GM21723 (cell line): ENCODE results near the gene RRBP1.

Experiments used
- ATAC-seq: cut with Tn5 transposase; IDR thresholded peaks from one replicate; pipeline ENCODE4 v1.9.1; 2021; ENCODE audit warnings: mild to moderate bottlenecking, moderate library complexity; ENCODE audit not compliant: unreplicated experiment

RRBP1 gene

GRCh38 chr20:17650301-17651128 lies 31.5 kb downstream of the RRBP1 start:
- ATAC-seq = no peak

GRCh38 chr20:17648791-17649730 lies 33.0 kb downstream of the RRBP1 start:
- ATAC-seq = no peak

DNA sequence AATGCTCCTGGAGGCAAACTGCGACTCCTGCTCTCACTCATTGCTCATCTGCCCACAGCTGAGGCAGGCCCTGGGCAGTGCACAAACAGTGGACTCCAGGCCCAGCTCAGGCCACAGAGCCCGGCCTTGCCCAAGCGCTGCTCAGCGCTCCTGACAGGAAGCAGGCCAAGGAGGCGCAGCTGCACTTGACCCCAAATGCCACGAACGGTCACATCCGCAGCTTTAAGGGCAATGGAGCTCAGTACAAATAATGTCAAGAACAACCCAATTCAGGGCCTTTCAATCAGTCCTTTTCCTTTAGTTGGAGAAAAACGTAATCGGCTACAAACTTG lies 33.8 kb downstream of the RRBP1 start:
- ATAC-seq = no peak

DNA sequence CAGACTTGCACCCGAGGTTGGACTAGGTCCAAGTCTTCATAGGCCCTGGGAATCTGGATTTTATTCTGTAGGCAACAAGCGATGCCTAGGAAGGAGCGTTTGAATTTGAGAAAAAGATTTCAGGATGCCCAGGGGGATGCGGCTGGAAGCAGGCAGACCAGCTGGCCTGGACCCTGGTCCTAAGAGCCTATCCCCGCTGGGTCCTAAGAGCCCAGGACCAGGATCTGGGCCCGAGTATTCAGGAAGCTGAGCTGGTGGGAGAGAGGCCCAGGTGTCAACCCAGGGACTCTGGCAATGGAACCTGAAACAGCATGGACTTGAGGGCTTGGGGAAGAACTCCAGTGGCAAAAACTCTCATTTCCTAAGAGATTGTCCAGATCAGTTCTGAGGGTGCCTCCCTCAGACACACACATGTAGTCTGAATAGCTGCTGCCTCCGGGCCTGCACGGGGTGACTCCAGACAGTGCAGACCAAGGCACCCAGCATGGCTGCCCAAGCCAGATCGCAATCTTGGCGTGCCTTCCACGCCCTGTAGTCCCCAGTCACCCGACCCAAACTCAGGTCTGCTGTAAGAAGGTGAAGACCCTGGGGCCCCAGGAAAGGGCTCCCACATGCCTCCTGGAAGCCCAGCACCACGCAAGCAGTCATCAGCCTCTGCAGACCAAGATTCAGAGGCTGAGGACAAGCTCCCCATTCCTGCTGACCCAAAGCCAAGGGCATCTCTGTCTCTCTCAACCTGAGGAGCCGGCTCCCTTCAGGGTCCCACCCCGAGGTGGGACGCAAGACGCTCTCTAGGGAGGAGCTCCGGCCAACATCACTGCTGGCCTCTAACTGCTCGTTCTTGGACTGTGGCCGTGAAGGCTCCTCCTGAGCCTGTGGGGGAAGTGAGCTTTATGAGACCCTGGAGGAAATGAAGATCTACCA lies 34.4 kb downstream of the RRBP1 start:
- no peak for ATAC-seq

DNA sequence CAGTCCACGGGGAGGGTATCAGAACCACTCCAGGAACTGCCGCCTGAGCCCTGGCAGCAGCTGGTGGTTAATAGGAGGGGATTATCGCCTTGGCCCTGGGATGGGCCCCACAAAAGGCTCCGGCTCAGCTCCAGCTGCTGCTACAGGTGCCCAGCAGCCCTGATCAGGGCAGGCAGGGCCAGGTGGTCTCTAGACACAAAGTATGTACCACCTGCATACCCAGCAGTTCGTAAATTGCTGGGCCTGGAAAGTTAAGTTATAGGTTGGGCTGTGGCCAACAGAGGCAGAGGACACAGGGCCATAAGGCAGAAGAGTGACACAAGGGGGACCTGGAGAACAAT lies 35.1 kb downstream of the RRBP1 start:
- no peak for ATAC-seq

- ATAC-seq = no peak
These were observed 35.7 kb downstream of the RRBP1 start for GRCh38 chr20:17646209-17646960.

- ATAC-seq = no peak
These were observed 36.4 kb downstream of the RRBP1 start for GRCh38 chr20:17645546-17646208.

GRCh38 chr20:17645010-17645409 lies 37.0 kb downstream of the RRBP1 start:
- ATAC-seq = no peak

DNA sequence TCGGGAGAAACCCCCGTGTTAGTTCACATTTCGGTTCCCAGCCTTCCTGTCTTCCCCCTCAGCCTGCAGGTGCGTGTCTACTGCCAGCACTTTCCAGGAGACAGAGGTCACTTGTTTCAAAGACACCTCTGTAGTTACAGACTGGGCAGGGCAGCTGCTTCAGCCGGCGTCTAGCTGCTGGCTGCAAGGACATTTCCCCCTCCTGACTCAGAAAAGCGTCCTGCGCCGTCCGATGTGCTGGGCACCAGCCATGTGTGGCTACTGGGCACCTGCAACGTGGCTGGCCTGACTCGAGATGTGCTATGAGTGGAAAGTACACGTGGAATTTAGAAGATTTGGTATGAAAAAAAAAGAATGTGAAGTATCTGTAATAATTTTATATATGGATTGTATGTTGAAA lies 37.6 kb downstream of the RRBP1 start:
- no peak for ATAC-seq

GRCh38 chr20:17643531-17644188 lies 38.4 kb downstream of the RRBP1 start:
- no peak for ATAC-seq

- ATAC-seq = no peak
These were observed 39.4 kb downstream of the RRBP1 start for GRCh38 chr20:17642404-17643269.

GRCh38 chr20:17641993-17642392 lies 40.0 kb downstream of the RRBP1 start:
- no peak for ATAC-seq

DNA sequence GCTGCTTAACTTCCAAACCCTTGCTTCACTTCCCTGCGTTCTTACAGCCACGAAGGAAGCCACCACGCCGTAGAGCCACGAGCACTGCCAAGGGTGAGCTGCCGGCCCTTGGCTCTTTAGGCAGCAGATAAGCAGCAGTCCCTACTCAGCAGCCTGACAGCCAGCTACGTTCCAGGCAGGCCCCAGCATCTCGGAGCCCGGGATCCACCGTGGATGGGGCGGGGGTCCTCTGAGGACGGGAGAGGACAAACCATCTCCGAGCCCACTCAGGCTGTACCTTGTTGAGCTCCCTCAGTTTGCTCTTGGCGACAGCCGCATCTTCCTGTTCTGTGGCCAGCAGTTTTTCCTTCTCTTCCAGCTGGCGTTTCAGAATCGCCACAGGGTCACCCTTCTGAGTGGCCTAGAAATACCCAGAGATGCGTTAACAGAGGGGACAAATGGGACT lies 40.5 kb downstream of the RRBP1 start:
- ATAC-seq = no peak

GRCh38 chr20:17640875-17641378 lies 41.1 kb downstream of the RRBP1 start:
- no peak for ATAC-seq

- no peak for ATAC-seq
These were observed 41.7 kb downstream of the RRBP1 start for GRCh38 chr20:17640146-17640874.

GRCh38 chr20:17638835-17639407 lies 43.1 kb downstream of the RRBP1 start:
- no peak for ATAC-seq
